OCI-LY7 (cell line): Measurements from ENCODE around the gene SOCS6.

ENCODE experiments used
- EZH2phosphoT487 ChIP-seq: fragments of 200-600 bp; sonication (generic); IDR thresholded peaks from 2 replicates; pipeline ENCODE4 v1.6.1; 2018; ENCODE audit warnings: low read depth, borderline replicate concordance, mild to moderate bottlenecking, mixed run types, antibody characterized with exemption, low read length, moderate library complexity, mixed read lengths
- TF ChIP-seq, protein P1 (sequence below): fragments of 200-600 bp; sonication (generic); conservative IDR thresholded peaks from 2 replicates; pipeline ENCODE4 v1.5.1; 2014; ENCODE audit warnings: mild to moderate bottlenecking, antibody characterized with exemption, low read length, moderate library complexity, mixed read lengths

DNA sequence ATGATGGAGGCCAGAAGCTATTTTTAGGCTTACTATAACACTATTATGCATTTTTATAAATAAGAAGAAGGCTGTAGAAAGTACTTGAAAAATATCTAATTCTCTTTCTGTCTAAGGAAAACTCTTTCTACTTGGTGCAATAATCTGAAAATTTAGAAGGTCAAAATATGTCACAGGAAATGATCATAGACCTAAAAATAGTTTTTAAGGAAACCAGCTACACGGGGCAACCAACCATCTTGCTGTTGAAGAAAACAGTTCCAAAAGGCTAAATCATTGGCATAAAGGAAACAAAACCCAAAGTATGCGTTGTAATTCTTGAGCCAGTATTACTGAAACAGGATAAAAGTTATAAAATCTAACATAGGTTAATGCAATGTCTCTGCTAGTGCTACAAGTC, 40.2 kb downstream of the SOCS6 start:
- TF ChIP-seq, protein P1, sequence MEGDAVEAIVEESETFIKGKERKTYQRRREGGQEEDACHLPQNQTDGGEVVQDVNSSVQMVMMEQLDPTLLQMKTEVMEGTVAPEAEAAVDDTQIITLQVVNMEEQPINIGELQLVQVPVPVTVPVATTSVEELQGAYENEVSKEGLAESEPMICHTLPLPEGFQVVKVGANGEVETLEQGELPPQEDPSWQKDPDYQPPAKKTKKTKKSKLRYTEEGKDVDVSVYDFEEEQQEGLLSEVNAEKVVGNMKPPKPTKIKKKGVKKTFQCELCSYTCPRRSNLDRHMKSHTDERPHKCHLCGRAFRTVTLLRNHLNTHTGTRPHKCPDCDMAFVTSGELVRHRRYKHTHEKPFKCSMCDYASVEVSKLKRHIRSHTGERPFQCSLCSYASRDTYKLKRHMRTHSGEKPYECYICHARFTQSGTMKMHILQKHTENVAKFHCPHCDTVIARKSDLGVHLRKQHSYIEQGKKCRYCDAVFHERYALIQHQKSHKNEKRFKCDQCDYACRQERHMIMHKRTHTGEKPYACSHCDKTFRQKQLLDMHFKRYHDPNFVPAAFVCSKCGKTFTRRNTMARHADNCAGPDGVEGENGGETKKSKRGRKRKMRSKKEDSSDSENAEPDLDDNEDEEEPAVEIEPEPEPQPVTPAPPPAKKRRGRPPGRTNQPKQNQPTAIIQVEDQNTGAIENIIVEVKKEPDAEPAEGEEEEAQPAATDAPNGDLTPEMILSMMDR = no peak
- TF ChIP-seq EZH2phosphoT487 = no peak
